ENCODE measurements around the gene SHROOM1. TPM values are rescaled to one million over a fixed set of nuclear protein-coding genes. Genes with fewer than 3 reads are reported as not detected.

The SHROOM1 gene
- total and polyA plus RNA-seq, 2 experiments from 2014 or later = 2.5 to 5.4 TPM

DNA sequence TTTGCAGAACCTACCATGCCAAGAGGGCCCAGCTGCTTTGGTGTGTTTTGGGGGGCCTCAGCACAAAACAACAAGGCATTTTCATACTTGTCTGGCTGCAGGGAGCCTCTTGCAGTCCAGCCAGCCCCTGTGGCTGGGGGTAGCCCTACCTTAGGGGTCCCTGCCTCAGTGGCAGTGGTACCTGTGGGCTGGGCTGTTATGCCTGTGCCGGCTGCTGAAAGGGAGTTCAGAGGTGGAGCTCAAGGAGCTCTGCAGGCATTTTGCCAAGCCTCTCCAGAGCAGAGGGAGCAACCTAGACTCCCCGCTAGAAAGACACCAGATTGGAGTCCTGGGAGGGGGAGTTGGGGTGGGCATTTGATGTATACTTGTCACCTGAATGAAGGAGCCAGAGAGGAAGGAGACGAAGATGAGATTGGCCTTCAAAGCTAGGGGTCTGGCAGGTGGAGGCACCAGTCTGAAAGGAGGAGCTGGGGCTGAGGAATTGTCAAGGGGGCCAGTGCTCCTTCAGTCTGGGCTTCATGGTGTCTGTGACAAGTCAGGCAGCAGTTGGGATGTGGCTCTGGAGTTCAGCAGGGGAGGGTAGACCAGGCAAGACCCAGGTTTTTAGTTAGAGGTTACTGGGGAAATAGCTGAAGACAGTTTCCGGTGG, 1.5 kb downstream of the SHROOM1 start:
- no peak for DNase-seq (ENCODE audit: low spot score)
- H3K36me3 ChIP-seq (ENCODE audit: insufficient read depth) = no peaks in the 10 kb centered on the region
- H3K79me2 ChIP-seq (replicated peaks; ENCODE audit: insufficient read depth) = no peaks in the 10 kb centered on the region
- peaks cover 67% of the 10 kb centered on the region for H3K27me3 Mint-ChIP-seq (ENCODE audit: insufficient read depth, low read depth, poor library complexity)
- H3K4me1 Mint-ChIP-seq = peaks cover 14% of the 10 kb centered on the region
- H3K4me1 ChIP-seq (ENCODE audit: insufficient read depth) = peaks cover 5% of the 10 kb centered on the region
- no peaks in the 10 kb centered on the region for H3K9me3 Mint-ChIP-seq
- peak overlapping the region; percentile 86; the same call in 1 of the 2 replicates for H3K4me2 ChIP-seq
- H3K36me3 Mint-ChIP-seq (ENCODE audit: low read depth) = peaks cover 3% of the 10 kb centered on the region
- no peak overlapping the region for H2AFZ ChIP-seq
- H3K9me2 ChIP-seq (ENCODE audit: insufficient read depth) = no peaks in the 10 kb centered on the region
- H3K27ac Mint-ChIP-seq = no peak overlapping the region
- H3K27ac ChIP-seq (ENCODE audit: low read depth) = no peak overlapping the region
- TF ChIP-seq ZNF462 (CRISPR knock-in tag; IDR thresholded peaks at IDR 0.05) = no peak
- peak; percentile 28 for TF ChIP-seq EZH2 (IDR thresholded peaks at IDR 0.05; ENCODE audit: low read depth, unreplicated experiment)
- 0 out of 2 replicates have a peak, but pooled peaks cover 16% of the 10 kb centered on the region for H3F3A ChIP-seq (replicated peaks; ENCODE audit: low read depth)
- peak overlapping the region; percentile 73 for H3K4me3 ChIP-seq
- peaks cover 91% of the 10 kb centered on the region for H3K27me3 ChIP-seq (ENCODE audit: insufficient read depth)
- H3K4me3 Mint-ChIP-seq = peak overlapping the region; percentile 80
- H4K20me1 ChIP-seq (replicated peaks; ENCODE audit: insufficient read depth) = no peaks in the 10 kb centered on the region
- ATAC-seq = no peak

GRCh38 chr5:132827943-132828673, 2.3 kb downstream of the SHROOM1 start:
- no peaks in the 10 kb centered on the region for H3K9me3 Mint-ChIP-seq
- DNase-seq (ENCODE audit: low spot score) = no peak
- H4K20me1 ChIP-seq (replicated peaks; ENCODE audit: insufficient read depth) = no peaks in the 10 kb centered on the region
- no peaks in the 10 kb centered on the region for H3K9me2 ChIP-seq (ENCODE audit: insufficient read depth)
- H3K27ac Mint-ChIP-seq = no peak overlapping the region
- H3K36me3 Mint-ChIP-seq (ENCODE audit: low read depth) = peaks cover 3% of the 10 kb centered on the region
- H3K36me3 ChIP-seq (ENCODE audit: insufficient read depth) = no peaks in the 10 kb centered on the region
- peaks cover 14% of the 10 kb centered on the region for H3K4me1 Mint-ChIP-seq
- H3K4me3 ChIP-seq = no peak overlapping the region
- ATAC-seq = no peak
- H3K27me3 ChIP-seq (ENCODE audit: insufficient read depth) = peaks cover 95% of the 10 kb centered on the region
- H3K4me3 Mint-ChIP-seq = no peak overlapping the region
- H3K4me1 ChIP-seq (ENCODE audit: insufficient read depth) = peaks cover 9% of the 10 kb centered on the region
- no peak for TF ChIP-seq CREB1 (CRISPR knock-in tag; IDR thresholded peaks at IDR 0.05; ENCODE audit: low read depth)
- no peak for TF ChIP-seq JUNB (IDR thresholded peaks at IDR 0.05; ENCODE audit: unreplicated experiment)
- no peak for TF ChIP-seq NANOG (IDR thresholded peaks at IDR 0.05; ENCODE audit: borderline replicate concordance)
- no peak overlapping the region for H3K27ac ChIP-seq (ENCODE audit: low read depth)
- peaks cover 65% of the 10 kb centered on the region for H3K27me3 Mint-ChIP-seq (ENCODE audit: insufficient read depth, low read depth, poor library complexity)
- no peak overlapping the region for H2AFZ ChIP-seq
- H3K4me2 ChIP-seq = no peak overlapping the region
- peaks cover 23% of the 10 kb centered on the region; the same call in 1 of the 2 replicates for H3F3A ChIP-seq (replicated peaks; ENCODE audit: low read depth)
- H3K79me2 ChIP-seq (replicated peaks; ENCODE audit: insufficient read depth) = no peaks in the 10 kb centered on the region
